Measurements from ENCODE around the gene NIM1K.

The NIM1K gene

DNA sequence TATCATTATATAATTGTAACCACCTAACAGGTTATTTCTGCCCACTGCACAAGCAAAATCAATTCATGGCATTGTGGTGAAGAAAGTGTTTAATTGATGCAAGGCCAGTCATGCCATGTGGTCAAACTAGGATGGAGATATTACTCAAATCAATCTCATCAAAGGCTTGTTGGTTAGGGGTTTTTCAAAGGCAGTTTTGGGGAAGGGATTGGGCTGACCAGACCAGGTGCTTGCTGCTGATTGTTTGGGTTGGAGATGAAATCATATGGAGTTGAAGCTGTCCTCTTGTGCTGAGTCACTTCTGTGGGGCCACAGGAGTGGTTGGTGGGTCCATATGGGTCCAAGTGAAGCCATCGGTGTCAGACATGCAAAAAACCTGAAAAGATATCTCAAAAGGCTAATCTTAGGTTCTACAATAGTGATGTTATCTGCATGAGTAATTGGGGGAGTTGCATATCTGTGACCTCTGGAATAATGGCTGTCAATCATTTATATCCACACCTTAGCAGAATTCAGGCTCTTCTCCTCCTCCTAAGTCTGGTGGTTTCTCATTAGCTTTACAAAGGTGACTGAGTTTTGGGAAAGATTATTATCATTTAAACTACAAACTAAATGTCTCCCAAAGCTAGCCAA, 76.3 kb downstream of the NIM1K start:
- H3K4me3 ChIP-seq (ENCODE audit: low read length): no peak overlapping the region
- no peak for TF ChIP-seq ZNF274 (IDR thresholded peaks at IDR 0.05; ENCODE audit: low read depth, low read length)

DNA sequence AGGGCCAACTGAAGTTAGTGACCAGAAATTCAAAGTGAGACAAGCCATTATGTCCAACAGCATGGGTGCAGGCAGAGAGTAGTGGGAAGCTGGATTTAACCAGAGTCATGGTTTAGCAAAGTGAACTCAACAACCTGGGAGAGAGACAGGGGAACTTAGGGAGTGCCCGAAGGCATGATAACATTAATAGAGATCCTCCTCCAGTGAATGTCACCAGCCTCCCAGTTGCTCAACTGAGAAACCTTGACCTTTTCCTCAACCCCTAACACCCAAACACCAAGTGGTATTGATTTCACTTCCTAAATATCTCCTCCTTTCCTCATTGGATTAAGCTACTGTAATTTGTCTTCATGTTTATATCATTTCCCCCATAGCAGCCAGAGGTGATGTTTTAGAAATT, 78.6 kb downstream of the NIM1K start:
- no peak for TF ChIP-seq ZNF274 (IDR thresholded peaks at IDR 0.05; ENCODE audit: low read depth, low read length)
- no peak overlapping the region for H3K4me3 ChIP-seq (ENCODE audit: low read length)

DNA sequence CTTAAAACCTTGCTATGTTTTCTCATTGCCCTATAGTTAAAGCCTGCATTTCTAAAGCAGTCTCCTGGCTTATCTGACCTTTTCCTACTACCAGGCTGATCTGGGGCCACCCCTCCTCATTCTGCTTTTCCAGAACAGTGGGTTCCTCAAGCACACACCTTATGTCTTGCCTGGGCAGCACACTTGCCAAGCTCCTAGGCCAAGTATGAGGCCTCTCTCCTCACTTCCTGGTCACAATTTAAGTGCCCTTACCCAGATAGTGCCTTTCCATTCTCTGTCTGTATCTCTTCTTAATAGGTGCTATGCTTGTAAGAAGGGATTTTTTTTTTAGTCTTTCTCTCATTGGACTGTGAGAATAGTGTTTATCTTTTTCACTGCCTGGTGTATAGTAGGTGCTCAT, 81.5 kb downstream of the NIM1K start:
- TF ChIP-seq ZNF274 (IDR thresholded peaks at IDR 0.05; ENCODE audit: low read depth, low read length): no peak
- no peak overlapping the region for H3K4me3 ChIP-seq (ENCODE audit: low read length)

DNA sequence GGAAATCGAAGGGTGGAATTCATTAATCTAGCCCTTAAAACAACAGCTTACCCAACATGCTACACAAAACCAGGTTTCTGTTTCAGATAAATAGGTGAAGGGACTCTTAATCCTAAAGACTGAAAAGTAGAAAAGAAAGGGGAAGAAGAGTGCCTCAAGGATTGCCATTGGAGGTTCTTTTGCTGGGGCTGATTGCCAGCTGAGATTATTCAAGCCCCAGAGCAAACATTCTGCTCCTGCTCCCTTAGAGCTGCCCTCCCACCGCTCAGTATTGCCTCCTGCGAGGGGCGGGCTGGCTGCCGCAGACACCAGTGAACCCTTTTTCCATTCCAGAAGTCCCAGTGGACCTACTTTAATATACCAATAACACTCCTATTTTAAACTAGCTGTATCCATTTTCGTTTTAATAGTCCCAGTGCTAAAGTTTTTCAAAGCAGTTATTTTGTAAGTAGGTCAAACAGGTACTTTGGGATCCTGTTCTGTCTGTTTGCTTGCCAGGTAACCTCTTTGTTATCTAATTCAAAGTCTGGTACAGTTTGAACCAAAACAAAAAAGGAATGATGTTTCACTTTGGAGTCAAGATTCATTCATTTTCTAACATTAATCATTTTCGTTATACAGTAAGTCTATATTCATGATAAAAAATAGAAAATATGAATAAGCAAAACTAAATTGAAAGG, 82.5 kb downstream of the NIM1K start:
- no peak overlapping the region for H3K4me3 ChIP-seq (ENCODE audit: low read length)
- no peak for TF ChIP-seq ZNF274 (IDR thresholded peaks at IDR 0.05; ENCODE audit: low read depth, low read length)

DNA sequence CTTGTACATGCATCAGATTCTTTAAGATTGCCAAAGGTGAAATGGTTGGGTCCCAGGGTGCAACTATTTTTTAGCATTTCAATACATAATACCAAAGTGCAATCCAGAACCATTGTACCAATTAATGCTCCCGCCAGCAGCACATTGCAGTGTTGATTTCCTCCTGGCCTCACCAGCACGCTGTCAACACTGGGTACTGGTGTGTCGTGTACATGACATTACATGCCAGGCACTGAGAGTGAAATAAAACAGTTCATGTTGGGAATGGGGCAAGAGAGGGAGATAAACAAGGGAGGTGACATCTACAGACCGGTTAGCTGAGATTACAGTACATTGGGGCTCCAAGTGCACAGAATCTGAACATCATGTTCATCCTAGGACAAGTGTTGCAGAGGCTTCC, 83.4 kb downstream of the NIM1K start:
- H3K4me3 ChIP-seq (ENCODE audit: low read length): no peak overlapping the region
- TF ChIP-seq ZNF274 (IDR thresholded peaks at IDR 0.05; ENCODE audit: low read depth, low read length): no peak

DNA sequence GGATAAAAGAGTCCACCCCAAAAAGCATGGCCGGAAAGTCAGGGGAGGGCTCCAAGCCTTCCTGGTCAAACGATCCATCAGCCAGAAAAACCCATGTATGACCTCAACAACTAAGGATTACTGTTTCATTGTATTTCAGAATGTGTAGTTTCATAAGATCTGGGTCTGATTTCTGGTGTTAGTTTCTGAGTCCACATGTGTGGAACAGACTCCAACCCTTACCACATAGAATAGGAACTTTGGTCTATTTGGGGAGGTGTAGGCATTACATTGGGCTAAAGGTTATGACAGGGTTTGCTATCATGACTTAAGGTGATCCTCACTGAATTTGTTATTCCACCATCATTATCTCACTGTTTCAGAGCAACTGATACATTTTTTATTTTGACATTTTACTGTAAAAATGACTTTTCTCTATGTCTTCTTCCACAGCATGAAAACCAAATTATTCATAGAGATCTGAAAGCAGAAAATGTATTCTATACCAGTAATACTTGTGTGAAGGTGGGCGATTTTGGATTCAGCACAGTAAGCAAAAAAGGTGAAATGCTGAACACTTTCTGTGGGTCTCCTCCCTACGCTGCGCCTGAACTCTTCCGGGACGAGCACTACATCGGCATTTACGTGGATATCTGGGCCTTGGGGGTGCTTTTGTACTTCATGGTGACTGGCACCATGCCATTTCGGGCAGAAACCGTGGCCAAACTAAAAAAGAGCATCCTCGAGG, 87.7 kb downstream of the NIM1K start:
- H3K4me3 ChIP-seq (ENCODE audit: low read length): no peak overlapping the region

DNA sequence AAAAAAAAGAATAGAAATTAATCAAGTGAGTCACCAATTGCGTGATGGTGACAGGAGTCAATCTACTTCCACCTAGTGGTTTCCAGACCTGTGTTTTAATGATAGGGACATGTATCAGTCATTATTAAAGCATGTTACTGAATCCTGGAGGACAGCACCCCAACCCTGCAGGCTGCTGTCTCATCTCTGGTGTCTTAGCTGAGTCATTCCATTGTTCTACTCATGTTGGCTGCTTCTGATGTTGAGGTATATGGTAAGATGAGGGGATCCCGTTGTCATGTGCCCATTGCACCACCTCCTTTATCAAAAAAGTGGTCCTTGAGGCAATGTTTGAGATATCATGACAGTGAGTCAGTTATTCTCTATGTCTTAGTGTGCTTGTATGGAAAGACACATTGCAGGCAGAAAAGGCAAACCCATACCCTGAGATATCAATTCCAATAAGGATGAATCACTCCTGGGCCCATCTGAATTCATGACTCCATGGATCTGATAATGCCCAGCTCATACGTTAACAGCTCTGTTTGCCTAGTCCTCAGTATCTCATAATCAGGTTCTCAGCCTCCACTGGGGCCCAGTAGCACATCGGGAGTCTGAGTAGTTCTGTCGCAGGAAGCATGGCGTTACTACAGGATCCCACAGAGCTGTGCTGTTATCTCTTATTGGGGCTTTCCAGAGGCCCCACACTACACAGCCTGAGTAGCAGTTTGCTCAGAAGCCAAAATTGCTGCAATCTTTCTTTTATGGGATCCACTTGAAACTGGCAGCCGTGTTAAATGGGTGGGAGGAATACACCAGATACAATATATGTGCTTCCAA, 90.0 kb downstream of the NIM1K start:
- H3K4me3 ChIP-seq (ENCODE audit: low read length): no peak overlapping the region
- TF ChIP-seq ZNF274 (IDR thresholded peaks at IDR 0.05; ENCODE audit: low read depth, low read length): no peak

More for the DNA sequence above, 87.7 kb downstream of the NIM1K start:
- no peak for TF ChIP-seq ZNF274 (IDR thresholded peaks at IDR 0.05; ENCODE audit: low read depth, low read length)

DNA sequence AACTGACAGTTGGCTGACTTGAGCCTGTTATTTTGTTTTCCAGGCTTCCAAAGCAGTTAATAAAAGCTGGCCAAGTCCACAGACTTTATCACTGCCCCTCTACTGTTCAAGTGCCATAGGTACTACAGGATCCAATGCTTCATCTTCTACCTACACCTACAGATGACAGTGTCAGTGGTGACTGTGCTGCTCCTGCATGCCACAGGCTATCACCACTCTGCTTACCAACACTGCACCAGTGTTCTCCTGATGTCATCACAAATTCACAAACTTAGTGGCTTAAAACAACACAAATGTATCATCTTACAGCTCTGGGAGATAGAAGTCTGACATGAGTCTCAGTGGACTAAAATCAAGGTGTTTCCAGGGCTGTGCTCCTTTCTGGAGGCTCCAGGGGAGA, 94.6 kb downstream of the NIM1K start:
- TF ChIP-seq ZNF274 (IDR thresholded peaks at IDR 0.05; ENCODE audit: low read depth, low read length): no peak
- no peak overlapping the region for H3K4me3 ChIP-seq (ENCODE audit: low read length)

DNA sequence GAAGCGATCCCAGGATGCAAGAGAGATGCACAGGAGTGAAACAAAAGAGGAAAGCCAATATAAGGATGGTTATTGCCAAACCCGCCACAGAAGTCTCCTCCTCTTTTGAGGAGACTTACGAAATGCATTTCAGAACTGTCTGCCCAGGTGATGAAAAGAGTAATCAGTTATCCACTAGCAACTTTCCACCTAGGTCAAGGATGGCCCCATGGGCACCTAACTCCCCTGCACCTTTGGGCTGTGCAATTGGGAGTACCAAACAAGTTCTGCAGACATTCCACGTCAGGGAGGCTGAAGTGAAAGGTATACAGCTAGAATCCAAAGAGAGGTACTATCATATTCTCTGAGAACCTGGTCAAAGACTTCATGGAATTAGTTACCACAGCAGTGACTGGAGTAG, 95.5 kb downstream of the NIM1K start:
- no peak for TF ChIP-seq ZNF274 (IDR thresholded peaks at IDR 0.05; ENCODE audit: low read depth, low read length)

DNA sequence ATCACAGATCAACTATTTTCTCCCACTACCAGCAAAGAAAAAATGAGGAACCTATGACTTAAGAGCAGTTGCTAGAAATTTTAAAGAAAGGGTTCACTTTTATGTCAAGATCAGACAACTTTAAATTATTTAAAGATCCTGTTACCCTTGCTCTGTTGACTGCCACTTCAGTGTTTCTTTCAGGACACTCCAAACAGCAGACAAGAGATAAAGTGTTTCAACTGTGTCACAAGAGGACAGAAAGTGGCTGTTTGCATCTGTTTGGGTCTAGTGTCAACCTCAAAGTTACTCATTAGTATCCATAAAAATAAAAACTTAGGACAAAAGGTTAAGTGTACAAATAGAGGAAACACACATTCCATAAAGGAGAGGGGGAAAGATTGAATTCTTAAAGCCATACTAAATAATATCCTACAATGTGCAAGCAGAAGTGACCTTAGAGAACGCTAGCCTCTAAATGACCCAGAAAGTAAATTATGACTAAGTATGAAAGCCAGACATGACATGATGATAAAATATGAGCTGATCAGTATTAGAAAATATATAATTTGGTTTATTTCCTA, 96.3 kb downstream of the NIM1K start:
- H3K4me3 ChIP-seq (ENCODE audit: low read length): no peak overlapping the region
- no peak for TF ChIP-seq ZNF274 (IDR thresholded peaks at IDR 0.05; ENCODE audit: low read depth, low read length)

More for the DNA sequence above, 95.5 kb downstream of the NIM1K start:
- H3K4me3 ChIP-seq (ENCODE audit: low read length): no peak overlapping the region

DNA sequence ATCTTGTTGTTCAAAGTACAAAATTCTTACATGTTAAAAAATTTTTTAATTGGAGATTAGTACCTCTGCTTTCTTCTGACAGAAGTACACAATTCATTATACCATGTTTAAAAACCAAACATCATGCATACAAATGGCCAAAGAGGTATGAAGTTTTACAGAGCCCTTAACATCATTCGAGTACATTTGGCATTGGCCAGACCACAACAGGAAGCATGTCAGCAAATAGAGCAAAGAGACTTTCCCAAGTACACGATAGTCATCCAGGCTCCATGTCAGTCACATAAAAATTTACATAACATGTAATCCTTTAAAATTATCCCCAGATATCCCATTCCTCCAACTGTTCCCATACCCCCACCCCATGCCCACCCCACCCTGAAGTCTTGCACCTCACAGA, 98.7 kb downstream of the NIM1K start:
- TF ChIP-seq ZNF274 (IDR thresholded peaks at IDR 0.05; ENCODE audit: low read depth, low read length): no peak
- no peak overlapping the region for H3K4me3 ChIP-seq (ENCODE audit: low read length)

DNA sequence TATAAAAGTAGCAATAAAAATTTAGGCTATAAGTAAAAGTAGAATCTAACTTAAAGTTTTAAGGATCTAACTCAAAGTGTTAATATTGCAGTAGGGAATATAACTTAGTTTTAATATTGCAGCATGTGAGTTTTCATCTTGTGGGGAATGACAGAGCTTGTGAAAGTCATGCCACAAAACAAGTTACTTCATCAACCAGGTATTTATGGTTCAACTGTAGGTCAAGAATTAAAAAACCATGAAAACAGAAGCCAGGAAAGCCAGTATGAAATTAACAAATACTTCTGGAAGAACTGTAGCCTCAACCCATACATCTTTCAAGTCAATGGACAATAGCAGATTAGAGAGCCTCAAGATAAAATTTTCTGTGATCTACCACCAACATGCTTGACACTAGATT, 102.2 kb downstream of the NIM1K start:
- no peak overlapping the region for H3K4me3 ChIP-seq (ENCODE audit: low read length)
- no peak for TF ChIP-seq ZNF274 (IDR thresholded peaks at IDR 0.05; ENCODE audit: low read depth, low read length)

DNA sequence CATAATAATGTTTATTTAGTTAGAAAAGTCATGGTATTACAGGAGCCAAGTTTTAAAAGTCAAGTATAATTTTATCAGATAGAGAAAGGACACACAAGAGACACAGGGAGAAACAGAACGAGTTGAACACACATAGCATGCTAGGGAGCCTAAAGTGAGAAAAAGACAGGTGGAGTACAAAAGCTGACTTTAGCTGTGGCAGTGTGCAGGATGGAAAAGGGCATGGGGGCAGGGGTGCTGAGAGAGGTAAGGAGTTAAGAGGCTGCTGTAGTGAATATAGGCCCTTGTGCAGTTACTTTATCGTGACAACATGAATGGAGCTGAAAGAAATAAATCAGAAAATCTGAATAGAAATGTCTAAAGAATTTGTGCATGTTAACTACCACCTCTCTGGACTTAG, 103.2 kb downstream of the NIM1K start:
- no peak for TF ChIP-seq ZNF274 (IDR thresholded peaks at IDR 0.05; ENCODE audit: low read depth, low read length)
- H3K4me3 ChIP-seq (ENCODE audit: low read length): no peak overlapping the region

DNA sequence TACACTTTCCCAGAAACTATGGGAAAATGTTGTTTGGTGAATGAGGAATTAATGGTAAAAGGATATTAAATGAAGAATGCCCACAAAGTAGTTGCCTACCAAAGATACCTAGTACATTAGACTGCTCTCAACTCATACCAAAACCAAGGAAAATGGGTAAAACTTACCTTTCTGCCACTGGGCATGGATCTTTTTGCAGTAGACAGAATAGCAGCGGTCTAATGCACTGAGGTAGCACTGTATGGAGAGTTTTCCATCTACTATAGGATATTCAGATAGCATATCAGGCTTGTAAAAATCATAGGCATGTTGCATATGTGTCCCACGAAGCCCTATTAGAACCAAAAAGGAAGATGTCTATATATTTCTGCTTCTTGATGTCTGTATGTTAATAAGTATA, 104.8 kb downstream of the NIM1K start:
- no peak overlapping the region for H3K4me3 ChIP-seq (ENCODE audit: low read length)
- TF ChIP-seq ZNF274 (IDR thresholded peaks at IDR 0.05; ENCODE audit: low read depth, low read length): no peak
